PFSK-1 (cell line): Measurements from ENCODE around the gene SIX3.

ENCODE experiments used
- FOXP2 ChIP-seq: optimal IDR thresholded peaks from 2 replicates; pipeline ENCODE3; 2011; ENCODE audit warnings: borderline replicate concordance, control low read depth, inconsistent platforms; ENCODE audit not compliant: insufficient read depth; ENCODE audit errors: extremely low read length, extremely low read depth
- POLR2AphosphoS5 ChIP-seq: IDR thresholded peaks from 2 replicates; pipeline ENCODE4 v1.6.1; 2012; ENCODE audit warnings: low read depth, mild to moderate bottlenecking, control low read depth, low read length, moderate library complexity
- REST ChIP-seq, 2 experiments: IDR thresholded peaks; 2 replicates each; pipeline versions ENCODE4 v1.6.1 to v1.8.0; 2011 to 2012; ENCODE audit warnings: low read depth in 2 of 2, low read length in 2 of 2, control low read depth in 1 of 2, inconsistent platforms in 1 of 2, mild to moderate bottlenecking in 1 of 2, moderate library complexity in 1 of 2; ENCODE audit not compliant: insufficient read depth in 1 of 2
- SIN3A ChIP-seq: IDR thresholded peaks from 2 replicates; pipeline ENCODE4 v1.6.1; 2012; ENCODE audit warnings: mild to moderate bottlenecking, low read length, moderate library complexity, borderline replicate concordance; ENCODE audit not compliant: insufficient read depth
- TAF1 ChIP-seq: IDR thresholded peaks from 2 replicates; pipeline ENCODE4 v1.6.1; 2012; ENCODE audit warnings: low read length, control low read depth, borderline replicate concordance; ENCODE audit not compliant: insufficient read depth

Gene SIX3

DNA sequence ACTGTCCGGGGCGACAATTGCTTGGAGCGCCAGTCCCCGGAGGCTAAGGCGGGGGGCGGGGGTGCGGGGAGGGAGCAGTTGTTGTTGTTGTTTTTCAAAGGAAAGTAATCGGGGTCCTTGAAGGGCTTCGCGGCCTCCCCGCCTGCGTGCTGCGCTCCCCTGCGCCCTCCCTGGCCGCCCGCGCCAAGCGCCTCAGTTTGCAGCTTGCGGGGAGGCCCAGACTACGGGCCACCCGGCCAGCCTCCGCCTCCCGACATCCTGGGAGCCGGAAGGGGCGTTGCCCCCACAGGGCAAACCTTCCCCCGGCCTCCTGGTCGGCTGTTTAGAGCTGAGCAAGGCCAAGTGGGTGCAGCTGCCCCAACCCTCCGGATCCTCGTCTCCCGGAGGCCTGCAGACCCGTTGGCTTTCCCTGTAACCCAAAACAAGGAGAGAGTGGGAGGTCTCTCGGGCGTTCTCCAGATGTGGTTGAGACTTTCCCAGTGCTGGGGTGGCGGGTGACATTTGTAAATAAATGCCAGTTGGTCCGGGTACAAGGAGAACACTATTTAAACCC lies 3.7 kb upstream of the SIX3 start:
- no peak for TF ChIP-seq TAF1
- no peak for TF ChIP-seq SIN3A

- TF ChIP-seq TAF1, result no peak
- no peak for TF ChIP-seq SIN3A
- TF ChIP-seq FOXP2, result no peak
- no peak for TF ChIP-seq POLR2AphosphoS5
- no peak for TF ChIP-seq REST (IDR thresholded peaks at IDR 0.05; ENCODE audit: insufficient read depth in 1 of 2, low read depth in 2 of 2, low read length in 2 of 2)
These were observed 3.0 kb upstream of the SIX3 start for GRCh38 chr2:44938287-44939105.

DNA sequence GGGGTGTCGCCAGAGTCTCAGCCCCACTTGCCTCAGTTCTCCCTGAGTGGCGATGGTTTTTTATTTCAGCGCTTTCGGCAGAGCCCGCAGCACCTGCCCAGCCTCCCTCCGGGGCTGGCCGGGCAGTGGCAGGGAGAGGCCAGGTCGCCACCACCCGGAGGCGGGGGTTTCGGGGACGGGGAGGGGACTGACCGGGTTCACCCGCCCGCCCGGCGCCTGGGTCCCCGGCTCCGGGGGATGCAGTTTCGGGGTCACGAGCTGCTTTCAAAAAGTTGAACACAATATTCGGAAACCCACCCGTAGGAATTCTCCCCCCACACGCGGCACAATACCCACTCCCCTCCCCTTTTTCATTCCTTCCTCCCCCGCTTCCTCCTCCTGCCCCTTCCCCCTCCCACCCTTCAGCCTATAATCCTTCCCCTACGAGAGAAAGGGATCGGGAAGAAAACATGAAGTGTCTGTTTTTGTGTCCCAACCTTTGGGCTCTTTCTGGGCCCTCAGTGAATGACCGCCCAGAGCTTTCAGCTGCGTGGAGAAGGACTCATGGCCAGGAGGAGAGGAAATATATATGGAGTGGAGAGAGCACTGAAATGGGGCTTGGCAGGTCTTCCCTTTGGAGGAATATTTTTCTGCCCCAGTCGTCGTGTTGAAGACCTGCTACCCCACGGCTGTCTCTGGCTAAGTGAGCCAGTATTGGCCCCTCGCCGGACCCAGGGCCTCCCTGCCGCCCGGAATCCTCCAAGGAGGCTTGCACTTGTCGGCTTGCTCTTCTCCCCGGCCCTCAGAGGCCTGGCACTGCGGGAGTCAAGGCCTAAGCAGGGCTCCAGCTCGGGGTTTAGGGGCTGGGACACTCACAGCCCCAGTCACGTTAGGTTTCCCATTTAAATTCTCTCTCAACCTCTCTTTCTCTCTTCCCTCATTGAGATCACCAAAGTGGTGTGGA lies 2.1 kb upstream of the SIX3 start:
- TF ChIP-seq FOXP2, result no peak
- TF ChIP-seq SIN3A, result no peak
- no peak for TF ChIP-seq POLR2AphosphoS5
- no peak for TF ChIP-seq REST (IDR thresholded peaks at IDR 0.05; ENCODE audit: insufficient read depth in 1 of 2, low read depth in 2 of 2, low read length in 2 of 2)
- TF ChIP-seq TAF1, result no peak

DNA sequence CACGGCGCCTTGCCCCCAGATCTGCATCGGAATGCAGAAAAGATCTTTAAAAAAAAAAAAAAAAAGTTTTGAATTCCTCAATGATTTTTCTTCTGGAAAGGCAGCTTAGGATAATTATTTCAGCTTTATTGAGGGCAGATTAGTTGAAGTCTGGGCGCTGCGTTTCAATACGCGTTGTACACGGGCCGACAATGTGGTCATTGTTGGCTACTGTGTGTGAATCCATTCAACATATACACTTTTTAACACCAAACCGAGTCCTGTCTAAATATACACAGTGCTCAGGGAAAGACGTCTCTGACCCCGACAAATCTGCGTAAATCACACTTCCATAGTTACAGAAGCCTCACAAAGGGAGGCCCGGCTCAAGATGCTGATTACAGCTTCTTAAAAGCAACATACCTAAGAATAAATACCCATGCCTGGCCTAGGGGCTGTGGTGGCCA lies 1.4 kb upstream of the SIX3 start:
- no peak for TF ChIP-seq REST (IDR thresholded peaks at IDR 0.05; ENCODE audit: insufficient read depth in 1 of 2, low read depth in 2 of 2, low read length in 2 of 2)
- TF ChIP-seq POLR2AphosphoS5, result no peak

DNA sequence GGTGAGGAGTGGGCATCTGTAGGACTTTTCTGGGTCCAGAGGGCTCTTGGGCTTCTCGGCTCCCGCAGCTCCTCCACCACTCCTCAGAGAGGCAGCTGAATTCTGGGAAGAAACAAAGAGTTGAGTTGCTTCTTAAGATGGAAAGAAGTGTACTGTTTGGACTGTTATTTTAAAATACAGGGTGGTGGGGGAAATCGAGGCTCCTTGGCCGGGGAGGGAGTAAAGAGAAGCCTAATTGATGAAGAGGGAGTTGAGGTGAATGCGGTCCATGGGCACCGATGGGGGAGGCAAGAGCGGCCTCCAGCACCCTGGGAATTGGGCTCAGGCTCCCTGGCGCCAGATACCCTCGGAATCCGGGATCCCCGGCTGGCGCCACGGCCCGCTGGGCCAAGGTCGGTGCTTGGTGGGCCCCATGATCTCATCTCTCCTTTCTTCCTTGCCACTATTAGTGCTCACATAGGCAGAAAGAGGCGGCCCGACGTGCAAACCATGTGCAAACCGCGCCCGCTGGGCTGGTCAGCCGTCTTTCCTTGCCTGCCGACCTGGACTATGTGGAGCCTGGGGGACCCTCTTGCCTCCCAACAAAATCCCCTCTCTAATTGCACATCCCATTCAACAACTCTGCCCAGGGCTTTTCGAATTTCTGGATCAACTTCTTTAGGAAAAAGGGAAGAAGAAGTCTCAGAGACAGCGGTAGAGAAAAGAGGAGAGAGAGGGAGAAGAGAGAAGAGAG lies 604 bp upstream of the SIX3 start:
- TF ChIP-seq POLR2AphosphoS5, result no peak
- TF ChIP-seq SIN3A, result no peak
- no peak for TF ChIP-seq TAF1
- no peak for TF ChIP-seq FOXP2
- no peak for TF ChIP-seq REST (IDR thresholded peaks at IDR 0.05; ENCODE audit: insufficient read depth in 1 of 2, low read depth in 2 of 2, low read length in 2 of 2)
